ENCODE results near the gene EXOC3L4.
A peak's percentile ranks its signal among the peaks of the same experiment; 100 is the strongest.

Gene EXOC3L4

DNA sequence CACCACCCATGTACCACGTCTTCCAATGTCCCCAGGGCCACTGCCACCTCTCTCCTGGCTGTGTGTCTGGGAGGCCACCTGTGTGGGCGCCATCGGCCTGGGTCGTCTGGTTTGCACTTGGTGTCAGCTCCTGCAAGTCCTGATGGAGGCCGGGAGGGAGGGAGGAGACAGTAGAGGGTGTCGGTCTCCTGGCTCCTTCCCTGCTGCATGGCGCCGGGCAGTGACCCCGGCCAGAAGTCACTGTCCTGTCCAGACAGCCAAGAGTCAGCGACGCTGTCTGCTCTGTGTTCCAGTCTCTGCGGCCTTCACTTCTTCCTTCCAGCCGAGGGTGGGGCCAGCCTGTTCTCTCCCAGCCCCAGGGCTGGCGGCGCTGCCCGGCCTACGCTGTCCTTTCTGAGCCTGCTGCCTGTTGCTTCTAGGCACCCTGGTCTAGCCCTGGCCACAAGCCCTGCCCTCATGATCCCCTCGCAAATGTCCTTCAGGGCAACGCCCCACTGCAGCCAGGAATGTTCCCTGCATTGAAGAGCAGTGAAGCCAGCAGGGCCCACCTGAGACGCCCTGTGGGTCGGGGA is 23.5 kb upstream of the EXOC3L4 start:
- DNase-seq = no peak

- DNase-seq = no peak
Measured at GRCh38 chr14:103071544-103072251, 22.8 kb upstream of the EXOC3L4 start.

- DNase-seq = no peak
Measured at GRCh38 chr14:103072595-103073366, 21.7 kb upstream of the EXOC3L4 start.

DNA sequence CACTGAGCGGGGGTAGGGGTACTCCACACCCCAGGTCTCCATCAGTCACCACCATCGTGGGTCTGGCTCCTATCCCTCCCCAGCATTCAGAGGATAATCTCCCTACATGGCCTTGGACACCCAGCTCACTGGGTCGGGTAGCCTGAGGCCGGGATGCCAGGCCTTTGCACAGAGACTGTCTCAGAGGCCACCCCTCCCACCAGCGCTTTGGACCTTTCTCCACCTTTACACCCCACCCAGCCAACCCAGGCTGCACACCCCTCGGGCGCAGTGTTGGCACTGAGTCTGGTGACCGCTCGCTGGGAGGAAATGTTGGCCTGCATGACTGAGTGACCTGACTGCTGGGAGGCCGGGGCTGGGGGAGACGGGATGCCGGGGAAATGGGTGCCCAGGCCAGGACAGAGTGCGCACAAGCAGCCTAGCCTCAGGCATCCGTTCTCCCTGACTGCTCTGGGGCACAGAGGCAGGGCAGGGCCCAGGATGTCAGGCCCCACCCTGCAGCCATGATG is 21.1 kb upstream of the EXOC3L4 start:
- no peak for DNase-seq

- DNase-seq = no peak
Measured at GRCh38 chr14:103073876-103074728, 20.4 kb upstream of the EXOC3L4 start.

DNA sequence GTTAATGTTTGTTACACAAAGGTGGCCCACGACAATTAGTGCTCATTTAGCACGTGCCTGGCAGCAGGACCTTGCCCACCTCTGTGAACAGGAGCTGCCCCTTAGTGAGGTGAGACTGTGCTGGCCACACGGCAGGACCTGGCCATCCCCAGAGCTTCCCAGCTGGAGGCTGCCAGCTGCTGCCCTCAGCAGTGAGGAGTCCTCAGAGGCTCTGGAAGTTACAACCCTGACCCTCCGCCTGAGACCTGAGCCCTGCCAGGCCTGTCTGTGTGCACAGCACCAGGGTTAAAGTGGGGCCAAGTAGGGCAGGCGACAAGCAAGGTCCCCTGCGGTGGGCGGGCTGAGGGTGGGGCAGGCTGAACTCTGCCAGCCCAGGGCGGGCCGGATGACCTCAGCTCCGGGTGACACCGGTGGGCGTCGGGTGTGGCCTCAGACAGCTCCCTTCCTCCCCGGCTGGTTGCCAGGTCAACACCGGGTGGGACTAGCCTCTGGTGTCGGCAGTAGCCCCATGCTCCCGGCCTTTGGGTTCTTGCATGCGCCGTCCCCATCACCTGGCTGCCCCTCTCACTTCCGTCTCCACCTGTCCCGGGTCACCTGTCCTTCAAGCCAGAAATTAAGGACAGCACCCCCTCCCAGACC is 19.7 kb upstream of the EXOC3L4 start:
- DNase-seq = no peak

DNA sequence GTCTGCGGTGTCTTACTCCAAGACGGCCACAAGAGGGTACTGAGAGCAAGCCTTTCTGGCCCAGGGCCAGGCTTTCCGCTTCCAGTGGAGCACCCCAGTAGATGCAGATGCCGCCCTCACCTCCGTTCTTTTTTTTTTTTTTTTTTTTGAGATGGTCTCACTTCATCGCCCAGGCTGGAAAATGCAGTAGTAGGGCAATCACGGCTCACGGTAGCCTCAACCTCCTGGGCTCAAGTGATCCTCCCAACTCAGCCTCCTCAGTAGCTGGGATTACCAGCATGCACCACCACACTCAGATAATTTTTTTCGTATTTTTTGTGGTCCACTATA is 16.1 kb upstream of the EXOC3L4 start:
- DNase-seq = peak in 8 of 14 donors; percentile 7 to 64 (median 23)

GRCh38 chr14:103078860-103079587 is 15.5 kb upstream of the EXOC3L4 start:
- DNase-seq = no peak

- DNase-seq = no peak
Measured at GRCh38 chr14:103081951-103082350, 12.6 kb upstream of the EXOC3L4 start.

- DNase-seq = no peak
Measured at GRCh38 chr14:103084021-103084919, 10.3 kb upstream of the EXOC3L4 start, which contains the start of gene LBHD2. LBHD2 (plus strand) TSS chr14:103084210; CDS start chr14:103086013, 1,803 bp downstream.

- DNase-seq = no peak
Measured at GRCh38 chr14:103085106-103086091, 9.1 kb upstream of the EXOC3L4 start.

DNA sequence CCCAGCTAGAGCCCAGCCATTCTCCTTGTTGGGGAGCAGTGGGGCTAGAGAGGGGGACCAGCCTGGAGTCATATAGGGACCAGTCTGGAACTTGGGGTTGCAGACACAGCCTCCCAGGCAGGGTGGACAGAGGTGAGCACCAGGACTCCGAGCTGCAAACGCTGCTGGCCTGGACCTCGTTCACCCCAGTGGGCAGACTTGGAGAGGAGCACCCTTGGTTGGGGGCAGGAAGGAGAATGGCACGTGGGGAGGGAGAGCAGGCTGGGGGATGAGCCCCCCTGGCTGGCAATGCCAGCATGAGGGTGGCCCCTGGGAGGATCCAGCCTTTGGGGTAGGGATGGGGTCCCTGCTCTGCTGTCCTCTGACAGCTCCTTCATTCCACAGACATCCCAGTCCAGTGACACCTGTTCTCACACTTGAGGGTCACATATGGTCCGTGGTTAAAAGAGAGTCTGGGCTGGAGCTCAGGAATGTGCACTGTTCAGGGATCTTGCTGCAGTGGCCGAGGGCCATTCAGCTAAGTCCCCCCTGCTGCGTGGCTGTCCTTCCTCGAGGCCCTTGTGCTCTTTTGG is 7.7 kb upstream of the EXOC3L4 start:
- DNase-seq = no peak

DNA sequence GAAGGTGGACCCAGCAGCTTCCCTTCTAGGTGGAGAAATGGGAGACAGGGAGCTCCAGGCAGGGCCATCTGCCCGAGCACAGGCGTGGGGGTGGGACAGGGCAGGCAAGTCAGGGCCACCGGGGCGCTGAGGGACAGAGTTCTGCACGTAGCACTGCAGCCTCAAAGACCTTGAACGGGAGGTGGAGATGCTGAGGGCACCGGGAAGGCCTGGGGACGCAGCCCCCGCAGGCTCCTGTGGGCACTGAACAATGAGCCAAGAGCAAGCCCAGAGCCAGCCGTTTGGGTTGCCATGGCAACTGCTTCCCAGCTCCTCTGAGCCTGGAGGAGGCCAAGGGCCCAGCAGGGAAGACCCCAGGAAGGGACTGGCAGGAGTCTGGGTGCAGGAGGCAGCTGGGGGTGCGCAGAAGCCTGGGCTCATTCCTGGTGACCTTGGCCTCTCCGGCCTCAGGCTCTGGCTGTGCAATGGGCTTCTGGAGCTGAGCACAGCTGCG is 7.1 kb upstream of the EXOC3L4 start:
- no peak for DNase-seq

DNA sequence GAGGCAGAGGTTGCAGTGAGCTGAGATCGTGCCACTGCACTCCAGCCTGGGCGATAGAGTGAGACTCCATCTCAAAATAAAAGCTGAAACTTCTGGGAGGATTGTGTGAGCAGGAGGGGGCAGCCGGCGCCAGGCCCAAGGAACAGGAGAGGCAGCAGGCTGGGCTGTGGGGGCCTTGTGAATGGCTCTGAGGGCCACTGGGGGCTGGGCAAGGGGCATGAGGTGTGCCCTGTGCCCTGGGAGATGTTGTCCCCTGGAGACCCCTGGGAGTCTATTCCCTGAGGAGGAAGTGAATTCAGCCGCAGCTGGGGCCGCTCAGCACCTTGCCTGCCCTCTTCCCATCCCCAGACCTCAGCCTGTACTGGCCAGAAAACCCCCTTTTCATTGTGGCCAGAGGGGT is 5.6 kb upstream of the EXOC3L4 start:
- DNase-seq = no peak

GRCh38 chr14:103089386-103090335 is 4.9 kb upstream of the EXOC3L4 start:
- DNase-seq = no peak

- no peak for DNase-seq
Measured at GRCh38 chr14:103090481-103091020, 4.0 kb upstream of the EXOC3L4 start.

Data from C1 segment of cervical spinal cord (tissue), 14 donors.